HCT116 (cell line): ENCODE results near the gene RGS9BP.
"Not testable (repeated sequence)": the region's sequence is repeated elsewhere in the genome, so short reads cannot be mapped to it uniquely, and the experiment has no call there.

Experiments
- CTCF ChIP-seq, 3 experiments: fragments of 200-600 bp in 1 of 3; sonication (generic) in 1 of 3; IDR thresholded peaks in 2 of 3; conservative IDR thresholded peaks in 1 of 3; 2 replicates each; pipeline ENCODE4 v1.5.1; 2012 to 2017; ENCODE audit warnings: low read depth in 2 of 3, low read length in 2 of 3, antibody characterized with exemption in 1 of 3, borderline replicate concordance in 1 of 3, control low read depth in 1 of 3, mild to moderate bottlenecking in 1 of 3, mixed read lengths in 1 of 3, mixed run types in 1 of 3, moderate library complexity in 1 of 3; ENCODE audit not compliant: insufficient read depth in 1 of 3
- EGR1 ChIP-seq: IDR thresholded peaks from 2 replicates; pipeline ENCODE4 v1.6.1; 2012; ENCODE audit warnings: low read depth
- EZH2 ChIP-seq: fragments of 200-600 bp; sonication (generic); IDR thresholded peaks from 2 replicates; pipeline ENCODE4 v1.6.1; 2017; ENCODE audit warnings: antibody characterized with exemption, mixed run types
- JUND ChIP-seq: IDR thresholded peaks from 2 replicates; pipeline ENCODE4 v1.6.1; 2012
- POLR2AphosphoS5 ChIP-seq: IDR thresholded peaks from 2 replicates; pipeline ENCODE4 v1.6.1; 2011; ENCODE audit warnings: mild to moderate bottlenecking, low read depth, low read length, moderate library complexity
- YY1 ChIP-seq: IDR thresholded peaks from 2 replicates; pipeline ENCODE4 v1.6.1; 2011; ENCODE audit warnings: low read length, low read depth, moderate library complexity, mild to moderate bottlenecking; ENCODE audit not compliant: insufficient replicate concordance; ENCODE audit errors: extremely low read depth
- ZNF274 ChIP-seq: fragments of 200-500 bp; sonication (Bioruptor generic); IDR thresholded peaks from 2 replicates; pipeline ENCODE4 v1.6.1; 2014; ENCODE audit warnings: mild to moderate bottlenecking, low read depth, low read length, inconsistent platforms
- TF ChIP-seq, protein P1 (sequence below): IDR thresholded peaks from 2 replicates; pipeline ENCODE4 v1.6.1; 2012

DNA sequence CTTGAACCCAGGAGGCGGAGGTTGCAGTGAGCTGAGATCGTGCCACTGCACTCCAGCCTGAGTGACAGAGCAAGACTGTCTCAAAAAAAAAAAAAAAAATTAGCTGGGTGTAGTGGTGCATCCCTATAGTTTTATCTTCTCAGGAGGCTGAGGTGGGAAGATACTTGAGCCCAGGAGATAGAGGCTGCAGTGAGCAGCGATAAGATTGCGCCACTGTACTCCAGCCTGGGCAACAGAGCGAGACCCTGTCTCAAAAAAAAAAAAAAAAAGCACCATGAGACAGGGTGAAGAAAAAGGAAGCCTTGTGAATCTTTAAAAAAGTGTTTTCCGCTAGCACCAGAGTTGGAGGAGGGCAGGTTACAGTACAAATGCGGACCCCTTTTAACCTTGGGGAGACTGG, 40.6 kb downstream of the RGS9BP start:
- TF ChIP-seq EGR1; CTCF (IDR thresholded peaks at IDR 0.05 in 2 of 3, conservative IDR thresholded peaks at IDR 0.05 in 1 of 3; ENCODE audit: borderline replicate concordance in 1 of 3, insufficient read depth in 1 of 3, low read depth in 2 of 3, low read length in 2 of 3); POLR2AphosphoS5; YY1; ZNF274; EZH2; JUND: not testable (repeated sequence)
- TF ChIP-seq, protein P1, sequence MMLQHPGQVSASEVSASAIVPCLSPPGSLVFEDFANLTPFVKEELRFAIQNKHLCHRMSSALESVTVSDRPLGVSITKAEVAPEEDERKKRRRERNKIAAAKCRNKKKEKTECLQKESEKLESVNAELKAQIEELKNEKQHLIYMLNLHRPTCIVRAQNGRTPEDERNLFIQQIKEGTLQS: not testable (repeated sequence)
